Measurements from ENCODE around the gene RETN.

The RETN gene

GRCh38 chr19:7657131-7657751 lies 11.6 kb upstream of the RETN start:
- DNase-seq (ENCODE audit: low read depth in 2 of 2), result no peak

GRCh38 chr19:7658219-7658686 lies 10.6 kb upstream of the RETN start:
- DNase-seq (ENCODE audit: low read depth in 2 of 2), result no peak

GRCh38 chr19:7661744-7662538 lies 6.9 kb upstream of the RETN start:
- no peak for DNase-seq (ENCODE audit: low read depth in 2 of 2)

GRCh38 chr19:7662657-7663056 lies 6.2 kb upstream of the RETN start:
- no peak for DNase-seq (ENCODE audit: low read depth in 2 of 2)

- DNase-seq (ENCODE audit: low read depth in 2 of 2), result no peak
Observed at GRCh38 chr19:7663706-7664105, 5.1 kb upstream of the RETN start.

- no peak for DNase-seq (ENCODE audit: low read depth in 2 of 2)
Observed at GRCh38 chr19:7665076-7665475, 3.8 kb upstream of the RETN start.

- no peak for DNase-seq (ENCODE audit: low read depth in 2 of 2)
Observed at GRCh38 chr19:7669641-7670040, 792 bp downstream of the RETN start.

- no peak for DNase-seq (ENCODE audit: low read depth in 2 of 2)
Observed at GRCh38 chr19:7670150-7670783, 1.4 kb downstream of the RETN start.

- no peak for DNase-seq (ENCODE audit: low read depth in 2 of 2)
Observed at GRCh38 chr19:7670790-7671189, 1.9 kb downstream of the RETN start.

GRCh38 chr19:7672522-7672921 lies 3.7 kb downstream of the RETN start:
- DNase-seq (ENCODE audit: low read depth in 2 of 2), result no peak

GRCh38 chr19:7674010-7675005 lies 5.5 kb downstream of the RETN start:
- no peak for DNase-seq (ENCODE audit: low read depth in 2 of 2)

- no peak for DNase-seq (ENCODE audit: low read depth in 2 of 2)
Observed at GRCh38 chr19:7676376-7676775, 7.5 kb downstream of the RETN start.

- no peak for DNase-seq (ENCODE audit: low read depth in 2 of 2)
Observed at GRCh38 chr19:7676854-7677253, 8.0 kb downstream of the RETN start, which contains the start of gene MCEMP1. Gene MCEMP1, plus strand, starts transcription at chr19:7677090. Its CDS starts 31 bp downstream, at chr19:7677121.

- DNase-seq (ENCODE audit: low read depth in 2 of 2), result no peak
Observed at GRCh38 chr19:7677669-7678311, 8.9 kb downstream of the RETN start.

- DNase-seq (ENCODE audit: low read depth in 2 of 2), result peak; percentile 34 to 57
Observed at GRCh38 chr19:7678971-7679751, 10.3 kb downstream of the RETN start.

- DNase-seq (ENCODE audit: low read depth in 2 of 2), result no peak
Observed at GRCh38 chr19:7679771-7680605, 11.1 kb downstream of the RETN start.

GRCh38 chr19:7680606-7681339 lies 11.9 kb downstream of the RETN start, which contains the start of gene TRAPPC5:
Gene TRAPPC5, plus strand, starts transcription at chr19:7680833. Its CDS starts 1,421 bp downstream, at chr19:7682254.
- DNase-seq (ENCODE audit: low read depth in 2 of 2), result peak; percentile 70 to 78

Data from stimulated activated CD8-positive, alpha-beta memory T cell treated with anti-CD3 and anti-CD28 coated beads, Interleukin-15, amount 100 ng/mL, for 4 hours (primary cell).